Measurements from ENCODE around the gene OPCML. TPM values are rescaled to one million over a fixed set of nuclear protein-coding genes. Genes with fewer than 3 reads are reported as not detected.

OPCML gene
- total and polyA plus RNA-seq, 2 of the 13 experiments (the other 11 are each of a cell fraction or from before 2014, with no cell fraction given) = not detected

- Histone ChIP-seq H3K9ac (ENCODE audit: insufficient read depth, low read depth, low read length) (no peak overlapping the region), H3K4me3 (replicated peaks in 1 of 3; ENCODE audit: insufficient read depth in 1 of 3, low read depth in 2 of 3, low read length in 3 of 3) (no peak overlapping the region), H2AFZ (ENCODE audit: low read length) (no peak overlapping the region), H3K9me3 (ENCODE audit: low read length) (peaks cover 55% of the 10 kb centered on the region), H3K4me1 (ENCODE audit: insufficient read depth, low read length) (no peaks in the 10 kb centered on the region), H3K4me2 (ENCODE audit: low read depth, low read length) (no peak overlapping the region), H3K79me2 (ENCODE audit: insufficient read depth, low read length) (no peaks in the 10 kb centered on the region), H3K27me3 (ENCODE audit: control insufficient read depth in 1 of 2, insufficient read depth in 2 of 2, low read length in 2 of 2) (no peaks in the 10 kb centered on the region; a peak in 1 of 5 replicates), H4K20me1 (ENCODE audit: insufficient read depth, low read length) (no peaks in the 10 kb centered on the region), H3K36me3 (replicated peaks in 1 of 2; ENCODE audit: control insufficient read depth in 1 of 2, insufficient read depth in 2 of 2, low read length in 2 of 2) (no peaks in the 10 kb centered on the region), H3K27ac (ENCODE audit: extremely low read length, insufficient read depth, low read length) (no peak overlapping the region)
- 22% methylated on average over 12 of the region's 12 CpGs for WGBS (ENCODE audit: low lambda C conversion rate)
- no peak for FAIRE-seq
- no peak for ATAC-seq
- in situ Hi-C loops (cut with HindIII; ENCODE audit: extremely low pct_ligation_motif_present, low pct_unique_long_range_greater_than_20kb) (no loop called here), intact Hi-C loops (cut with micrococcal nuclease; ENCODE audit: unreplicated experiment) (no loop called here)
- no peak for DNase-seq (ENCODE audit: low spot score)
- no TSS peak for BruUV-seq (replicated peaks)
- ChIA-PET CTCF (ENCODE audit: low intra/inter-chr PET ratio, low total read pairs) (no interaction called here), POLR2A (no interaction called here)
- TF ChIP-seq ZNF552 (CRISPR knock-in tag; IDR thresholded peaks at IDR 0.05; ENCODE audit: borderline replicate concordance) (no peak), MBNL3 (CRISPR knock-in tag; conservative IDR thresholded peaks at IDR 0.05) (no peak), ZNF746 (CRISPR knock-in tag; IDR thresholded peaks at IDR 0.05) (no peak), ZSCAN30 (CRISPR knock-in tag; IDR thresholded peaks at IDR 0.05) (no peak), MEF2D (CRISPR knock-in tag; IDR thresholded peaks at IDR 0.05) (no peak), HNRNPLL (IDR thresholded peaks at IDR 0.05; ENCODE audit: low read depth, low read length, poor library complexity, severe bottlenecking) (no peak), THAP7 (CRISPR knock-in tag; IDR thresholded peaks at IDR 0.05) (no peak), MAZ (IDR thresholded peaks at IDR 0.05; ENCODE audit: borderline replicate concordance, low read depth, low read length) (no peak), MAZ (CRISPR knock-in tag; IDR thresholded peaks at IDR 0.05; ENCODE audit: low read depth) (no peak), ELF4 (CRISPR knock-in tag; IDR thresholded peaks at IDR 0.05; ENCODE audit: borderline replicate concordance) (no peak), PHB2 (IDR thresholded peaks at IDR 0.05; ENCODE audit: partially characterized antibody) (no peak), SP5 (CRISPR knock-in tag; IDR thresholded peaks at IDR 0.05; ENCODE audit: borderline replicate concordance, low read depth) (no peak), KDM5A (IDR thresholded peaks at IDR 0.05; ENCODE audit: borderline replicate concordance, low read length) (no peak), NR0B2 (CRISPR knock-in tag; IDR thresholded peaks at IDR 0.05) (no peak)
- TF ChIP-seq, protein P1, sequence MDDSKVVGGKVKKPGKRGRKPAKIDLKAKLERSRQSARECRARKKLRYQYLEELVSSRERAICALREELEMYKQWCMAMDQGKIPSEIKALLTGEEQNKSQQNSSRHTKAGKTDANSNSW (CRISPR knock-in tag; IDR thresholded peaks at IDR 0.05; ENCODE audit: borderline replicate concordance) = no peak
- TF ChIP-seq, protein P2, sequence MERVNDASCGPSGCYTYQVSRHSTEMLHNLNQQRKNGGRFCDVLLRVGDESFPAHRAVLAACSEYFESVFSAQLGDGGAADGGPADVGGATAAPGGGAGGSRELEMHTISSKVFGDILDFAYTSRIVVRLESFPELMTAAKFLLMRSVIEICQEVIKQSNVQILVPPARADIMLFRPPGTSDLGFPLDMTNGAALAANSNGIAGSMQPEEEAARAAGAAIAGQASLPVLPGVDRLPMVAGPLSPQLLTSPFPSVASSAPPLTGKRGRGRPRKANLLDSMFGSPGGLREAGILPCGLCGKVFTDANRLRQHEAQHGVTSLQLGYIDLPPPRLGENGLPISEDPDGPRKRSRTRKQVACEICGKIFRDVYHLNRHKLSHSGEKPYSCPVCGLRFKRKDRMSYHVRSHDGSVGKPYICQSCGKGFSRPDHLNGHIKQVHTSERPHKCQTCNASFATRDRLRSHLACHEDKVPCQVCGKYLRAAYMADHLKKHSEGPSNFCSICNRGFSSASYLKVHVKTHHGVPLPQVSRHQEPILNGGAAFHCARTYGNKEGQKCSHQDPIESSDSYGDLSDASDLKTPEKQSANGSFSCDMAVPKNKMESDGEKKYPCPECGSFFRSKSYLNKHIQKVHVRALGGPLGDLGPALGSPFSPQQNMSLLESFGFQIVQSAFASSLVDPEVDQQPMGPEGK (CRISPR knock-in tag; IDR thresholded peaks at IDR 0.05) = no peak
These were observed 881.2 kb downstream of the OPCML start for GRCh38 chr11:132650969-132651720.

Measured in HepG2 (cell line).